Activated CD8-positive, alpha-beta memory T cell treated with anti-CD3 and anti-CD28 coated beads for 4 hours (primary cell): ENCODE data around the gene DMAC2L.

ENCODE experiments used
- DNase-seq, 2 donors: peaks; one replicate each; pipeline ENCODE4 v3.0.0-alpha.2; 2020; ENCODE audit warnings: low read depth in 2 of 2

The DMAC2L gene

DNA sequence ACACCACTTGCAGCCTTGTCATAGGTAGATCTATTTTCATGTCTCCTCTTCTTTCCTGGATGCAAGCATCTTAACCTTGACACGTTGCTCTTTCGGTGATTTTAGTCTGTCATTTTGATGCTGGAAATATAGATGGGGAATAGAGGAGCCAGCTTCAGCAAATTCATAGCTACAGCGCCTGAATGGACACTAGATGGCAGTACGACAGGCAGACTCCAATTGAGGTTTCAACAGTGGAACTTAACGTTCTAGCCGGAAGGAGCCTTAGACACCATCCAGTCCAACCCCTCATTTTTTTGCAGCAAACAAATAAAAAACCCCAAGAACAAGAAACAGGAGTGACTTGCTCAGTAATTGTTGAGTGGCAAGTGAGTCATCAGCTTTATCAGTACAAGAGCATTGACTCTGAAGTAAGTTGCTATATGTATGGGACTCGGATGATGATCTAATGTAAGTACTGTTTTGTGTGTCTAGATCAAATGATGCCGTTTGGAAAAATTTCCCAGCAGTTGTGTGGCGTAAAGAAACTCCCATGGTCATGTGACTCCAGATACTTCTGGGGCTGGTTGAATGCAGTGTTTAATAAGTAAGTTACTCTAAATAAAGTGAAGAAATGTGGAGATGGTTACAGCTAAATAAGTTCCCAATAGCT lies 9.0 kb downstream of the DMAC2L start:
- DNase-seq = peak; percentile 41 to 58

DNA sequence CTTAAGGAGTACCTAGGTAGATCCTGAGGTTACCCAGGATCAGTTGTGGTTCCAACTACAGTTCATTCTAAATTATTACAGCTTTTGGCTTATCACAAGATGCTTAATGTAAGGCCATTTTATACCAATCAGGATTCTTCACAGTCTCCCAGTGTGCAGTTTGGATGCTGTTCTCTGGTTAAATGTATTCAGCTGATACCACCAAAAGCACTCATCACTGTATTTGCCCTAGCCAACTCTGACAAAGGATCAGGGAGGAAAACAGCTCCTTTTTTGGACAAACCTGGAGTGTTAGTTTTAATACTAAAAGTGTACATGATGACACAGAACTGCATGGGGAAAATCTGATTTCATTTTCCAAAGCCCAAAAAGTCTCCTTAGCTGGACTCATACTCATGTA lies 19.5 kb downstream of the DMAC2L start:
- no peak for DNase-seq

DNA sequence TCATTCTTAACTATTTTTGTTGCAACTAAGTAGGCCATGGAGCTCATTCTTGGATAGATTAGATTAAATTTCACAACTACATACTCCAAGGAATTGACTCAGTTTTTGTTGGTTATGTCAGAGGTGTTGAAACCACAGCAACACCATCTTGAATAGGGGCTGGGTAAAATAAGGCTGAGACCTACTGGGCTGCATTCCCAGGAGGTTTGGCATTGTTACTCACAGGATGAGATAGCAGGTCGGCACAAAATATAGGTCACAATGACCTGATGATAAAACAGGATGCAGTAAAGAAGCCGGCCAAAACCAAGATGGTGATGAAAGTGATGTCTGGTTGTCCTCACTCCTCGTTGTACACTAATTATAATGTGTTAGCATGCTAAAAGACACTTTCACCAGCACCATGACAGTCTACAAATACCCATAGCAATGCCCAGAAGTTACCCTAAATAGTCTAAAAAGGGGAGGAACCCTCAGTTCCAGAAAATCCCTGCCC lies 20.9 kb downstream of the DMAC2L start:
- no peak for DNase-seq

DNA sequence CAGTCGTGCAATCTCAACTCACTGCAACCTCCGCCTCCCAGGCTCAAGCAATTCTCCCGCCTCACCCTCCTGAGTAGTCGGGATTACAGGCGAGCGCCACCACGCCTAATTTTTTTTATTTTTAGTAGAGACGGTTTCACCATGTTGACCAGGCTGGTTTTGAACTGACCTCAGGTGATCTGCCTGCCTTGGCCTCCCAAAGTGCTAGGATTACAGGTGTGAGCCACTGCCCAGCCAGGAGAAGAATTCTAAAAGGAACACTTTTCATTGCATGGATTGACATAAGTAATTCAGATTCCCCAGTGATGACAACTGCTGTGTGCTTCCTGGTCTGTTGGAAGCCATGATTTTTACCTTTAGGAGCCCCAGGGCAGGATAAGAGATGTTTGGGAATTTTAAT lies 22.1 kb downstream of the DMAC2L start:
- DNase-seq = no peak

DNA sequence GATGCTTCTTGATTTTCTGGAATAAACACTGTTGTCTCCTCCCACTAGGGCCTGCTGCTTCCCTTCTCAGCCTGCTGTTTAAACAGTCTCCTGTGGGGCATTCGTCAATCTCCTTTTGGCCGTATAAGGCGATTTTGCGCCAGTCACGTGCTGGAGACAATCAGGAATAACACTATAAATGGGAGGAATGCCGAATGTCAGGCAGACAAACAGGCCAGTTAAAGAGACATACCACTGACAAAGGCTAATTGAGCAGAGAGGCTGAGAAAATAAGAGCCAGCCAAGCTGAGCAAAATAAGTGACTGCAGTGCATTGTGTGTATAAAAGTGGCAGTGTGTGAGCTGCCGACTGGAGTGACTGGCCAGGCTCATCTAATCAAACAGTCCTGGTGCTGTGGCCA lies 23.3 kb downstream of the DMAC2L start:
- DNase-seq = no peak

DNA sequence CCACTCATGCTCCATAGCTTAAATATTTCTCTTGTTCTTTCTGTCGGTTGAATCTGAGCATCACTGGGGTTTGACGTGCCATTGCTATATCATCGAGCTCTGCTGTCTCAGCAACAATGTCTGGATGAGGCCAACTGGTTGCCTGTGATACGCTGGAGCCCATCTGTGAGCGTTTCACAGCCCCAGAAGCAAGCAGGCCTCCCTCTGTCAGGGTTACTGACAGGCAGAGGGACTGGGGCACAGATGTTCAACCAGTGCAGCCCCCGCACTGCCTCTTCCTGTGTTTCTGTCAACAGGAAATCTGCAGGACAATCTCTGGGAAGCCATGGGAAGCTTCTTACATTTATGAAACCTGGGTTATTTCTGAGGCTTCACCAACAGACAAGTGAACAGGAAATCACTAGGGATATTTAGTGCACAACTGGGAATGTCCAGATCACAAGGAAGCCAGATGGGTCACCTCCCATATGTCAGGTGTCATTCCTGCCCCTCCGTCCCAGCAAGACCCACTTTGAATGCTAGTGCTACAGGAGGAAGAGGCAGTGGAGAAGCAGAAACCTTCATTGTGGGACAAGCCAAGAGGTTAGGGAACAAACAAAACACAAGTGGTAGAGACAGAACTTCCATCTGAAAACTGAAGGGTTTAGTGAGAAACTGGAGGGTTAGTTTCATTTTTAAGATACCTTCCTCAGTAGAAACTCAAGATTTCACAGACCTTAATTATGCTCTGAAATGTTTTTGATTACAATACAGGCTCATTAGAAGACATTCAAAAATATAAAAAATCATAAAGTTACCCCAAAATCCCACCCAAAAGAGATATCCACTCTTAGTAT lies 24.1 kb downstream of the DMAC2L start:
- no peak for DNase-seq

DNA sequence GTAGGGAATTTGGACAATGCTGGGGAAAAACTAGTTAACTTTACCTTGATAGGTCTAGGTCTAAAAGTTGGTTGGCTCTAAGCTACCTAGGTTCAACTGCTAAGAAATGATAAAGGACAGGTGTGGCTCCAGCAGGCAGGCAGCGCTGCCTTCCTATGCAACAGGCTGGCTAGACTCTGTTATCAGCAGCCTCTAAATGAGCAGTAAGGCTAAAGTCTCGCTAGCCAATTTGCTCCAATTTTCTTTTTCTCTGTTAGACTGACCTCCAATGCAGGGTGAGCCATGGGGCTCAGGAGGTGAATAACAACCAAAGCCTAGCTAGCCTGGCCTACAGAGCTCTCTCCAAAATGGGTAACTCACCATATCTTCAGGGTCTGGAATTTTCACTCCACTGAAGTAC lies 26.5 kb downstream of the DMAC2L start:
- no peak for DNase-seq

DNA sequence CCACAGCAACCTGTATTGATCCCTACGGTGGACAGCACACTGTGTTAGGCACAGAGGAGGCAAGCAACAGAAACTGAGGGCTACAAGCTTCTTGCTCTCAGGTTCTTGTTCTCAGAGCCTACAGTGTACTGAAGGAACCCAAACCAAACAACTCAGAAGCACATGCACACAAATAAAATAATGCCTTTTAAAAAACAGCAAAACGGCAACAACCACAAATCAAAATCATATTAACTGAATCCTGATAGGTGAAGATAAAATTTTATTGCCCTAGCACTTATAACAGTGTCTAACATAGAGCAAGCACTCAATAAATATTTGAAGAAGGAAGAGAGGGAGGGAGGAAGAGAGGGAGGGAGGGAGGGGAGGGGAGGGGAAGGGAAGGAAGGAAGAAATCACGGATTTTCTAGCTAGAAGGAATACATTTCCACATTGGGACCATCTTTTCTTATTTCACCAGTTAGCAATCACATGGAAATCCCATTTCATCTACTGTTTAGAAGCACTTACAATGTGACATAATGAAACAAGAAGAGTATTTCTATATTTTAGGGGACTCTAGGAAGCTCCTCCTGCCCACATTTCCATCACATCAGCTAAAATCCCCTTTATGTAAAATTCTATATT lies 27.2 kb downstream of the DMAC2L start:
- no peak for DNase-seq

DNA sequence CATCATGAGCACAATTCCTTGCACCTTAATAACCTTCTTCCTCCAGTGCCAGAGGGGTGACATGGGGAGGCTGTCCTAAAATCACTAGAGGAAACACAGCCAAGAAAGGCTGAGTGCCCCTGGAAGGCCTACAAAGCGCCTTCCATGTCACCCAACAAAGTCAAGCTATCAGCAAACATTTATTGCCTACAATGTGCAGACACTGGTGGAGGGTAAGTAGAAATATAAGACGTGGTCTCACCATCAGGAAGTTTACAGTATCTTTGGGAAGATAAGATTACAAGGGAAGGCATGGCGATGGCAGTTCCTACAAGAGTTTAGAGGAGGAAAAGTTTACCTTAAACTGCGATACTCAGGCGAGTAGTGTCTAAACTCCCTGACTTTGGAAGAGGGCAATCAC lies 27.9 kb downstream of the DMAC2L start:
- DNase-seq = no peak

DNA sequence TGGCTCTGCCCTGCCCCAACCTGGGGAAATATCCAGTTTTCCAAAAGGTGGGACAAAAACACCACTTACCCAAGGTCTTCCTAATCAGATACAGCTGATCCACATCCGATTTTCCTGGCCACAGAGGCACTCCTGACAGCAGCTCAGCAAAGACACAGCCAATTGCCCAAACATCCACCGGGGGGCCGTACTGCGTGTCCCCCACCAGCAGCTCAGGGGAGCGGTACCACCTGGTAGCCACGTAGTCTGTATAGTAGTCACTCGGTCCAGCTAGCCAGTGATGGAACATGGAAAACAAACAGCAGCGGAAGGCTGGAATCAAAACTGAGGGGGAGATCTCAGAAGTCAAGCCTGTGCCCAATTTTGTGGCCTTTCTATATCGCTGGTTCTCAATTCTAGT lies 28.8 kb downstream of the DMAC2L start:
- DNase-seq = no peak

DNA sequence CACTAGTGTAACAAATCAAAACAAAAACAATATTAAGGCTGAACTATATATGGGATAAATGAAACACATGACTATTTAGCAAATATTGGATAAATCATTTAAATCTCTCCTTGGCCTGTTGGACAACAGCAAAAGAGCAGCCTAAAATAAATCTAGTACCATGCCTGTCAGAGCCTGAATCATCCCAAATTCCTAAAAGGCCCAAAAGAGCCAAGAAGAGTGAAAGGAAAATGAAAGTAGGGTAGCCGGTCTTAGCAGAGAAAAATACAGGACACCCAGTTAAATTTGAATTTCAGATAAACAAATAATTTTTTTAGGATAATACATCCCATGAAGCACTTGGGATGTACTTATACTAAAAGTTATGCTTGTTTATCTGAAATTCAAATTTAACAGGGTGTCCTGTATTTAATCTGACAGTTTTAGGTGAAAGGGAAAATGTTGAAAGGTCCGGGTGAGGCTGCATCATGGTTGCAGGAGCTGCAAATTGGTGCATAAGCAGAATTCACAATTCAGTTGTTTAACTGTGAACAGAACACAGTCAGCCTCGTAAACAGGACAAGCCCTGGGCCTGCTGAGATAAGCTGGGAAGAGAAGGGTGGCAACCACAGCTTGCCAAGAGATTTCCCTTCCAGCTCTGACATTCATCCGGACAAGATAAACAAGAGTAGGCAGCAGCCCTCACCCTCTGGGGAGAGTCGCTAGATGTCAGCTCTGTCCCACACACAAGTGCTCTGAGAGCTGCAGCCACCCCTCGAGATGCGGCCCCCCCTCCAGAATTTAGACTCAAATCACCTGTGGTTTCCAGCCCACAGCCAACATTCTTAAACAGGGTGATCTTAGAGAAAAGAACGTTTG lies 30.3 kb downstream of the DMAC2L start:
- no peak for DNase-seq

DNA sequence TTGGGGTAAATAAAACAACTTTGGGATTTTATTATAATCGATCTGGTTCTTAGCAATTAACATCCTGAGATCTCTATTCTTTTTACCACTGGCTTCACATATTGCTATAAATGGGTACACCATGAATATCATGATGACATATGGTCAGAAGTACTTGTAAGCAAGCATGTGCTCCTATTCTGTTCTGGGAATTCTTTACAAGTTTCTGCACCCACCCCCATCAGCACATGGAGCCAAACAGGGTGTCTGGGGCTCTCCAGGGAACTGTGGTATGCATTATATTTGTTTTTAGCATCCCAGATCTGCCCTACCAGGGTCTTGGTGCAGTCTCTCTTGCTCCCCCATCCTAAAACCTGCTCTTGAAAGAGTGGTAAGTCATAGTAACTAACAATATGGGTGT lies 31.3 kb downstream of the DMAC2L start:
- no peak for DNase-seq

DNA sequence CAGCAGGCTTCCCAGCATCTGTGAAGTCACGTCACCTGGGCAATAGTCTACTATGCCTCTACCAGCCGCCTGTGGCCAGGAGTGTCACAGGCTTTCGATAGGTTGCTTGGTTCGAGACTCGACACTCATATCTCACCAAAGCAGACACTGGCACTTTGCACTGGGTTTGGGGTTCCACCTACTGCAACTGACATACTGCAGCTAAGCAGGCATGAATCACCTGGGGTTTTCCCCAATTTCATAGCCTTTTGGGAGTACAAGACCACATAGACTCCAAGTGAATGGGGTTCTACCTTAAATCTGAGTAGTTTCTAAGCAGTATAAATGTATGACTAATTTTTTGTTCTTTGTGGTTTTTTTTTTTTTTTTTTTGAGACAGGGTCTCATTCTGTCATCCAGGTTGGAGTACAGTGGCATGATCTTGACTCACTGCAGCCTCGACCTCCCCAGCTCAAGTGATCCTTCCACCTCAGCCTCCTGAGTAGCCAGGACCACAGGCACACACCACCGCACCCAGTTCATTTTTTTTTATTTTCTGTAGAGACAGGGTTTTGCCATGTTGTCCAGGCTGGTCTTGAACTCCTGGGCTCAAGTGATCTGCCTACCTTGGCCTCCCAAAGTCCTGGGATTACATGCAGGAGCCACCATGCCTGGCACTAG lies 32.1 kb downstream of the DMAC2L start:
- DNase-seq = peak; percentile 23 to 57

DNA sequence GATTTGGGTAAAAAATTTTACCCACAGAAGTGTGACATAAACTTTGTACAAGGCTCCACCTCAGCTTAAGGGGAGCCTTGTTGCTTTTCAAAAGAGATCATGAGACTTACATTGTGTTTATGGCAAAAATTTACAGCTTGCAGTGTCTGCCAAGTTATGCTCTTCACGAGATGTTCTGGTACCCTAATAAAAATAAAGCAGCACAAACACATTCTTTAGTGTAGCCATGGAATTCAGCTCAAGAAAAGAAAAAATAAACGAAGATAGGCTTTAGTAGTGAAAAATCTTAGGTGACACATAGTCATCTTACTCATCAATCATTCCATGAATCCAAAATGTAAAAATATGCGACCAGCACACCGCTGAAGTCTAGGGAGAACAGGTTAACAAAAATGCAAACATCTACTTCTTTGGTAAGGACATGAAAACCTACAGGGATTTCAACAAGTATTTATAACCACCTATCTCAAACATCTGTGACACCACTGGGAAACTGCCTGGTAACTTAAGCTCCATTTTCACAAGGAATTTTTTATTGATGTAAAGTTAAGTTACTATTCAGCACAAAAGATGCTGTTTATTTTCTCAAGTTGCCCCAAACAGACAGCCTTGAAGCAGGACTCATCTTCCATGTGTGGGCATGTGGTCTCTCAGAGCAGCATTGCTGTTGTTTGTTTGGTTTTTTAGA lies 32.9 kb downstream of the DMAC2L start:
- DNase-seq = no peak

DNA sequence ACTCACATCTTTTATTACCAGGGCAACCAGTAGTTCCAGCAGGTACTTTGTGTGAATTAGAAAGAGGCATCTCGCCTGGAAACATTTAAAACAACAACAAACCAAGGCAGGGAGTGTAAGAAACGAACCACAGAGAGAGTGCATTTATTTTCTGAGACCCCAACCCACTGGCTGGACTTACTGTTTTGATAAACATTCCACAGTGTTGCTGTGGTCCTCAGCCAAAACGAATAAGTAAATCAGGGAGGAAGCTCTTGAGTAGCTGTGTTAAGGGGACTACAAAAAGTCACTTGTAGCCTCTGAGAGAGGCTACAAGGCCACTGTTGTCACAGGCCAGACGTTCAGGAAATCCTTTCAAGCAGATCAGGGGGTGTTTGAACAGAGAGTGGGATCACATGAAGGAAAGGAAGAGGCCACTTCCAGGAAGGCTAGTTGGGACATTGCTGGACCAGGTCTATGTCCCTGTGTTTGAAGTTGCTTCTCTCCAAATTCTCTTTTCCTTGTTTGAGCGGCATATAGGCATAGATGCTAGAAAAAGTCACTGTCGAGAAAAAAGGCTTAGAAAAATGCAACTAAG lies 33.8 kb downstream of the DMAC2L start:
- no peak for DNase-seq

DNA sequence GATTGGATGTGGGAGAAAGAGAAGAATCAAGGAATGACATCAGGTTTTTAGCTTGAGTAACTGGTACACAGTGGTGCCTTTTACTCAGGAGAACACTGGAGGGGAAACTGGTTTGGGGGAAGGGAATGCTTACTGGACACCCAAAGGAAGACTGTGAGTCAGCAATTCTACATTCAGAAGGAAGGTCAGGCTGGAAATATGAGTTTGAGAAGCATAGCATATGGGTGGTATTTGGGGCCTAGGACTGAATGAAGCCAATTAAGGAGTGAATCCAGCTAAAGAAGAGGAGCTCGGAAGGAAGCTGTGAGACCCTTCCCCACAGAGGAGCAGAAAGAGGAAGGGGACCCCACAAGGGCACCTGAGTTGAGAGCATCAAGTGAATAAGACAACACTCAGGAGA lies 35.4 kb downstream of the DMAC2L start:
- DNase-seq = no peak

DNA sequence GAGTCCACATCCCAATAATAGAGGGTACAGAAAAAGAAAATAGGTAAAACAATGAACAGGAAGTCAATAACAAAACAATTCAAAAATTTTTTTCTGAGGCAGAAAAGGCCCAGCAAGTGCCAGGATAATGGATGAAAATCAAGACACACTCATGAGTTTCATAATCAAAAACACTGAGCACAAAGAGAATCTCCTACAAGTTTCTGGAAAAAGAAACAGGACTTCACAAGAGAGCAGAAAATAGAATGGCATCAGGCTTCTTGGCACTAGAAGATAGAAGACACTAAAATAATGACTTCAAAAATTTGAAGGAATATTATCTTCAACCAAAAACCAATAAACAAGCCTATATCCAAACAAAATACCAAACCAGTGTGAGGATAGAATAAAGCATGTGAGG lies 36.8 kb downstream of the DMAC2L start:
- DNase-seq = no peak

DNA sequence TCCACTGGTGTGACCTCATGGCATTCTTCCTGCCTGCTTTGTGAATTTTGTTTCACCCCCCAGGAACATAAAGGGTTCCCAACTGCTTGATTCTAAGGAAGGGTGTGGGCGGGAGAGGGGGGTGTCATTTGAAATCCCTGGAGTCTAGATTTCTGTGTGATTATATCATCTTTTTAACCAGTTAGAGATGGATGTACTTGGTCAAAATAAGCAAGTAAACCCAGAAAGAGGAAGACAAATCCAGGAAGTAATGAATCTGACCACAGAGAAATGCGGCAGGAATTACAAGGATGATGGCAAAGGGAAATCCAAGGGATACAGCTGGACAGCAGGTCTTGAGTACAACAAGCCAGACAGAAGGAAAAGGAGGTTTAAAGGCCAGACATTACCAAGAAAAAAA lies 38.9 kb downstream of the DMAC2L start:
- DNase-seq = no peak

DNA sequence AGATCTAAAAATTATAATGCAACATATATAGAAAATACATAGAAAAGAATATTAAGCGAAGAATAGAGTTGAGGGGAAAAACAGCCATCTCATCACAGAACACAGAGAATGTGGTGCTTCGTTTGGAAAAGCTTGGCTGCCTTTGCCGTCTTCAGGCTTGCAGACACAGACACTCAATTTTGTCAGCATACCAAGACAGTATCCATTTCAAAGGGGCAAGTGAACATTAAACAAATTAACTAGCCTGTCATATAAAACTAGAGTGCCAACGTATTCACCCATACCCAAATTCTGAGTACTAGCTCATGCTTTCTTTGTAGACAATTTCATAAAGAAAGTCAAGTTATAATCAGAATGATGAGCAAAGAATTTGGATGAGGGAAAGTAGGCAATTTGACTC lies 40.5 kb downstream of the DMAC2L start:
- DNase-seq = no peak

DNA sequence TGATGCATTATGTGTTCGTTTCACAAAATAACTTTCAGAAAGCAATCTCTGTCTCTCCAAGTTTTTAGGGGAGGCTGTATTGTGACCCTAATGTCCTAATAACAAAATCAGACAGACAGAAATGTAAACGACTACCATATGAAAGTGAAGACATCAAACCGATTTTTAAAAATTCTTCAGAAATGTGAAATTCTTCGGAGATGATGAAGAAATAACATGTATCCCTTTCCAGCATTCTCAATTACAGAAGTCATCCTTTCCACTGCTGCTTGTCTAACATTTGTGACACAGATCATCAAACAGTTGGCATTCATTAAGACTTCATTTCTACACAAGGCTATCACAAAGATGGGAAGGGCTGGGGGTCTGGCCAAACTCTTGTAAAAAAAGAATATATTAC lies 41.0 kb downstream of the DMAC2L start:
- no peak for DNase-seq
